T-helper 2 cell treated with Interferon-gamma antibody and Interleukin-4, amounts not matched to agents 100 ng/mL and 5 ng/mL, for 36 hours (primary cell): ENCODE data around the gene MMP7. TPM values are rescaled to one million over a fixed set of nuclear protein-coding genes. Genes with fewer than 3 reads are reported as not detected.
"Not testable (repeated sequence)": the region's sequence is repeated elsewhere in the genome, so short reads cannot be mapped to it uniquely, and the experiment has no call there.

Experiments used
- intact Hi-C: fragments of 100-400 bp; cut with micrococcal nuclease; formaldehyde crosslinking; loops from one replicate; pipeline ENCODE4 v1.15.1; 2023
- total RNA-seq: library from RNA; stranded (reverse); gene quantifications from 2 replicates; pipeline ENCODE4 v1.2.3, GENCODE V29; 2022

The MMP7 gene
- total RNA-seq, 1 donor from 2014 or later: not detected

DNA sequence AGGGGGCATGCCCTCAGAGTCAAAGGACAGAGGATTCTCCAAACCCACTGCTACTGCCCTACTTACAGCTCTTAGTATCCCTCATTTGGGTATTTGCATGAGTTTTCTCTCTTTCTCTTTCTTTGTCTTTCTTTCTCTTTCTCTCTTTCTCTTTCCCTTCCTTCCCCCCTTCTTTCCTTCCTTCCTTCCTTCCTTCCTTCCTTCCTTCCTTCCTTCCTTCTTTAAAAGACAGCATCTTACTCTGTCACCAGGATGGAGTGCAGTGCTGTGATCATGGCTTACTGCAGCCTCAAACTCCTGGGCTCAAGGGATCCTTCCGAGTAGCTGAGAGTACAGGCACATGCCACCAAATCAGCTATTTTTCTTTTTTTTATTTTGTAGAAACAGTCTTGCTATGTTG is 14.0 kb upstream of the MMP7 start:
- intact Hi-C loops: no loop called here

DNA sequence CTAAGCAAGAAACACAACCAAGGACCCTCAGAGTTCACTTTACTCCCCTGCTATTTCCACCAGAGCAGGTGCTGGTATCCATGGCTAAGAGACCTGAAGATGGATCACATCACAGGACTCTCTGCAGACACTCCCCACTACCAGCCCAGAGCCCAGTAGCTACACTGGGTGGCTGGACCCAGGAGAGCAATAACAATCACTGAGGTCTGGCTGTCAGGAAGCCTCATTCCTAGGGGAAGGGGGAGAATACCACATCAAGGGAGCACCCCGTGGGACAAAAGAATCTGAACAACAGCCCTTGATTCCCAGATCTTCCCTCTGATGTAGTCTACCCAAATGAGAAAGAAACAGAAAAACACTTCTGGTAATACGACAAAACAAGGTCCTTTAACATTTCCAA is 9.0 kb upstream of the MMP7 start:
- intact Hi-C loops: no loop called here

DNA sequence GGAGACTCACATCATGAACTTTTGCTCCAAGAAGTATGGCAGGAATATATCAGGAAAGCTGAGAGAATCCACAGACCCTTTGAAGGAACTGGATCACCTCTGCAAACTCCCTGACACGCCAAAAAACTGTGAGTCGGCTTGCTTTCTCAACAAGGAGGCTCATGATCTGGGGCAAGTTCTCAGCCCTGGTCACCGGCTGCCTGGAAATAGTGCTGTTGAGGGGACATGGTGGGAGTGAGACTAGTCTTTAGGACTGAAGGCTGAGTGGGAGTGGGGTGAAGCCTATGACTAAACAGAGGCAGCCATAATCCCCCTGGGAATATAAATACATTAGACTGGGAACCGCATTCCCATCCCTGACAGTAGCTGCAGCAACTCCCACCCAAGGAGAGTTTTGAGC is 8.4 kb upstream of the MMP7 start:
- intact Hi-C loops: no loop called here

DNA sequence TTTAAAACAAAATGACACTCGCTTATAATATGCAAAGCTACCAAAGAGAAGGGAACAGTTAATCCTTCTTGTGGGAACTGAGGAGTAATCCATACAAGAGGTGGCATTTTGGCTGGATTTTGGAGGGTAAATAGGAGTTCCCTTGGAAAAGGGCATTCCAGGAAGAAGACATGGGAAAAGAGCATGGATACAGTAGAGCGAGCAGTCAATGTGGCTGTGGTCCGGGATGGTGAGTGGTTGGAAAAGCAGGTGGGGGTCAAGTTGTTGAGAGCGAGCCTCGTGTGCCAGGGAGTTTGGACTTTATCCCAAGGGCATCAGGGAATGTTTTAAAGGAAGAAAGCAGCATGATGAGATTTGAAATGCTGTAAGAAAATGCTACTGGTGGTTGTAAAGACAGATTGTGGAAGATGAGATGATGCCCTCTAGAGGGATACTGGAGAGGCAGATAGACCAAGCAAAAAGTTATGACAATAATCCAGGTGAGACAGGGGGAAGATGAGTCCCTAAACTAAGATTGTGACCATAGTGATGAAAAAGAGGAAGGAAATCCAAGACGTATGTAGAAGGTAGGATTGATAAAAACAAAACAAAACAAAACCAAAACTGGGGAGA is 3.8 kb upstream of the MMP7 start:
- intact Hi-C loops: no loop called here

DNA sequence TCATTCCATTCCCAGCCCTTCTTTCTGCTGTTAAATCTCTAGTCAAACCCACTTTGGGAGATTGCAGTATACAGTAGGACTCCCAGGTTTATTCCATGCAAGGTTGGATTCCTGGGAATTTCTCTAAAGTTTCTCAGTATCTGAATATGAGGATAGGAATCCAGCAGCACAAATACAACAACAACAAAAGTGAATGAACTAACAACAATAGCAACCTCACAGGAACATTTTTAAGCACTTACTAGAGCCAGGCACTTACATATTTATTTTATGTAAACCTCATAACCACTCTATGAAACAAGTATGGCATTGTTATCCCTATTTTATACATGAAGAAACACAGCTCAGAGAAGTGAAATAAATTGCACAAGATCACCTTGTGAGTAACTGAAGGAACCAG is 1.9 kb downstream of the MMP7 start:
- intact Hi-C loops: no loop called here

DNA sequence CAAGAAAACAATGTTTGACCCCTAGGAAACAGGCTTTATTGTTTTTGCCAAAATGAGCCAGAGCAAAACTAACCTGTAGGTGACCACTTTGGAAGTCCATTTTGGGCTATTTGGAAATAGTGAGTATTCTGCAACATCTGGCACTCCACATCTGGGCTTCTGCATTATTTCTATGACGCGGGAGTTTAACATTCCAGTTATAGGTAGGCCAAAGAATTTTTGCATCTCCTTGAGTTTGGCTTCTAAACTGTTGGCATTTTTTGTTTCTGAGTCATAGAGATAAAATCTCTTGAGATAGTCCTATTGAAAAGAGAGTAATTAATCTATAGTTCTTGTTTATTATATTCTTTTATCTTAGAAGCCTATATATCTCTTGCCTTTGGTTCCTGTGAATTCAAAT is 2.9 kb downstream of the MMP7 start:
- intact Hi-C loops: no loop called here

DNA sequence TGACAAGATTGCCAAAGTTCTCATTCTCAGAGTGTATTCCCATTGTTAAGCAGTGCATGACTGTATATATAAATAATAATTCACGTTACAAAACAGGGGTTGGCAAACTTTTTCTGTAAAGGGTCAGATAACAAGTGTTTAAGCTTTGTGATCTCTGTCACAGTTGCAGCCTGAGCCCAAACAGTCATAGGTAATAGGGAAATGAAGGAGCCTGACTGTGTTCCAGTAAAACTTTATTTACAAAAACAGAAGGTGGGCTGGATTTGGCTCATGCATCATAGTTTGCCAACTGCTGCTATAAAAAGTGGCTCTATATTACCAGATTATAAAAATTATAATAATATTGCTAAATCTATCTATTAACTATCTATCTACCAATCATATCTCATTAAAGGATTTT is 3.5 kb downstream of the MMP7 start:
- intact Hi-C loops: no loop called here

DNA sequence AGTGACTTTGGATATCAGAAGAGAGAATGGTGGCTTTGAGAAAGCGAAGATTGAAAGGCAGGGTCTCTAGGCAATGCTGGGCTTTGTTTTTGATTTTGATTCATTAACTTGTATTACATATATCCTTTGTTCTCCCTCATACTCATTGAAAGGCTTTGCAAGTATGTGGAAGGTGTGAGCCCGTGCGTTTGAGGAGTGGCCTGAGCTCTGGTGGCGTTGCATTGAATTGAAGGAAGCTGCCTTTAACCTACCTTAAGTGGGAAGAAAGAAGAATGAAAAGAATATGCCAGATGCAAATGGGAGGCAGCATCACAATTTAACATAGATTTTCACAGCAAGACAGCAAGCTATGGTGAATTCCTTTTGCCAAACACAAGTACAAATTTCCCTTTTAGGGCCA is 6.7 kb downstream of the MMP7 start:
- intact Hi-C loops: loop anchor here (5.0 kb wide), 1 partner anchor 88 kb away; no protein-coding TSS in a partner anchor

DNA sequence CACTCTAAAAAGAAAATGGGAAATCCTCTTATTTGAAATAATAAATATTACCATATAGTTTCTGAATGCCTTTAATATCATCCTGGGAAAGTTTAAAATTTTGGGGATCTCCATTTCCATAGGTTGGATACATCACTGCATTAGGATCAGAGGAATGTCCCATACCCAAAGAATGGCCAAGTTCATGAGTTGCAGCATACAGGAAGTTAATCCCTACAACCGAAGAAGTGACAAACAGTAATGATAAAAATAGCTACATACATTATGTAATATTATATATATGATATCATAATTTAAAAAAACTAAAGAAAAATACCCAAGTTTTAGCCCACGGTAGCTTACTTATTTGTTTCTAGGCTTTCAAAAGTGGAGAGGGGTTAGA is 7.4 kb downstream of the MMP7 start:
- intact Hi-C loops: loop anchor here (5.0 kb wide), 1 partner anchor 89 kb away; no protein-coding TSS in a partner anchor

DNA sequence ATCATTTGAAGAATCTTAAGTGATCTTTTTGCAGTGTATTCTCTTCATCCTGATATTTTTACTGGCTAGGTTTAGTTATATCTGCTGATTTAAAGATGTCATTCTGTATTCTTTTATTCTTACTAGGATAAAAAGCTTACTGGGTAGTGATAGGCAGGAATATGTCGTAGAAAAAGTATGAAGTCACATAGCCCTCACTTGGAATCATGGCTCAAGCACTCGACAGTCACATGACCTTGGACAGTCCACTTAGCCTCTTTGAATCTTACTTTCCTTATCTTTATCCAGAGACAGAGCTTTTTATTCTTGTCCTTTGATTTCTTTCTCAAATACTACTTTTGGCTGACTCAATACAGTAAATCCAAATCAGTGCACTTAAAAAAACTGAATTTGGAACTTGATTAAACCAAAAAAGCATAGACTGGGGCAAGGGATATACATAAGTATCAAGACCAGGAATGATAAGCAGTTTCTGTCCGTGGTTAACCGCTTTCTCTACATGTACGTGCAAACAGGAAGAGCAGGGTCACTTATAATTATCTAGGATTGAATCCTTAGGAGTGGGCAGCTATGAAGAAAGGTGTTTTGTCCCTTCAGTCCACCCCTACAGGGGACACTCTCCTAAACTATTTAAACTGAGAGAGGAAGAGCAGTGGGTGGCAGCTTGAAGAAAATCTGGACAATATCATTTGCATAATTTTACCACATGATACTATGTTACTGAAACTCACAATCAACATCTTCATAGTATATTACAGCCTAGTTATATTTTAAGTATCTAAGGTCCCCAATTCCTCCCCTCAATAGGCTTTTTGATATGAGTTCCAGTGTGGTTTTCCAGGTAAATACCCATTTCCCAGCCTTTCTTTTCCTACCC is 8.0 kb downstream of the MMP7 start:
- intact Hi-C loops: loop anchor here (5.0 kb wide), 1 partner anchor 90 kb away; no protein-coding TSS in a partner anchor

DNA sequence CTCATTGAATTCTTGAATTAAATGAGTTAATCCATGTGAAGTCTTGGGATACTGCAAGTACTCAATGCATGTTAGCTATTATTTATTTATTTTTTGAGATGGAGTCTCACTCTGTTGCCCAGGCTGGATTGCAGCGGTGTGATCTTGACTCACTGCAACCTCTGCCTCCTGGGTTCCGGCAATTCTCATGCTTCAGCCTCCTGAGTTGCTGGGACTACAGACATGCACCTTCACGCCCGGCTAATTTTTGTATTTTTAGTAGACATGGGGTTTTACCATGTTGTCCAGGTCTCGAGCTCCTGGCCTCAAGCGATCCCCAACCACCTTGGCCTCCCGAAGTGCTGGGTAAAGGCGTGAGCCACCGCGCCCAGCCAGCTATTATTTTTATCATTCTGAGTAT is 9.4 kb downstream of the MMP7 start:
- intact Hi-C loops: loop anchor here (5.0 kb wide), 1 partner anchor 91 kb away; no protein-coding TSS in a partner anchor

DNA sequence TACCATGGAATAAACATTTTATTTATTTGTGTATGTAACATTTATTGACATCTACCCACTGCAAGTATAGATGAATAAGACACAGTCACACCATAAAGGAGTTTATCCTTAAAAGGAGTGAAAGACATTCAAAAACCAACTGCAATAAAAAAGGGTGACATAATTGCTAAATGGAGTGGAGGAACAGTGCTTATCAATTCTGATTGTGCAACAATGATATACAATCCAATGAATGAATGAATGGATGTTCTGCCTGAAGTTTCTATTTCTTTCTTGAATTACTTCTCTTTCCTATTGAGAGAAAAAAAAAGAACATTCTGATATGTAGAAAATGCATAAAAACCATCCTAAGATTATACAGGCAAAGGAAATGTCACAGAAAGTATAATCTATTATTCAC is 10.0 kb downstream of the MMP7 start:
- intact Hi-C loops: loop anchor here (5.0 kb wide), 1 partner anchor 92 kb away; no protein-coding TSS in a partner anchor

DNA sequence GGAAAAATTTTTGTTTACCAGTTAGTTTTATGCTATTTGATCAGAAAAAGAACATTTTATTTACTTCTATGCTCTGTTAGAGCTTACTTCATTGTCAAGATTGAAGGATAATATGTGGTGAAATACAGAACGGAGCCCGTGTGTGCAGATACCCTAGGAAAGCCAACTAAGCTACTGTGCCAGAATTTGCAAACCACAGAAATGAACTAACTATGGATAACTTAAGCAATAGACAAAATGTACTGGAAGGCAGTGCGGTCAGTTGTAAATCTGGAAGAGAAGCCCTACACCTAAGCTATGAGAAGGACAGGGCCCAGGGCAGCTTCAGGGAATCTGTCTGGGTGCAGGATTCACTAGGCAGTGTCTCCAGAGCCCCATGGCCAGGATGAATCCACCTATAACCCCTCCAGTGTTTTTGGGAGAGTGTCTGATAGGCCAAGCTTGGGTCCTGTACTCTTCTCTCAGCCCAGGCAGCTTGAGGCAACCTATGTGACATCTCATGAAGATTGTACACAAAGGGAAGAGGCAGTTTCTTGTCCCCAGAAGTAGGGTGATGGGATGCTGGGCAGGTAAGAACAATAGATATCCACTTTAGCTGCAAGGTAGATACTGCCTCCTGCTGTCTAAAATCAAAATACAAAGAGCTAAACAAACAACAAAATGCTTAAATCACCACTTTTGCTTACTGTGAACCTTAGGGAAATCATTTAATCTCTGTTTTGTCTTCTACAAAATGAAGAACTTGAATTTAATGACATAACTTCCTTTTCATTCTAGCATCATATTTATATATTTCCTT is 12.1 kb downstream of the MMP7 start:
- intact Hi-C loops: loop anchor here (1.0 kb wide), 1 partner anchor 177 kb away; no protein-coding TSS in a partner anchor

DNA sequence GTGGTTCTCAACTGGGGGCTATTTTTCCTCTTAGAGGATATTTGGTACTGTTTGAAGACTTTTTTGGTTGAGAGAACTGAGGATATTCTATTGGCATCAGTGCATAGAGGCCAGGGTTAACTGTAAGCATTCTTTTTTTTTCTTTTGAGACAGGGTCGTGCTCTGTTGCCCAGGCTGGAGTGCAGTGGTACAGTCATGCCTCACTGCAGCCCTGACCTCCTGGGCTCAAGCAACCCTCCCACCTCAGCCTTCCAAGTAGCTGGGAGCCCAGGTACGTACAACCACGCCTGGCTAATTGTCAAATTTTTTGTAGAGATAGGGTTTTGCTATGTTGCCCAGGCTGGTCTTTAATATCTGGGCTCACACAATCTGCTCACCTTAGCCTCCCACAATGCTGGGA is 12.9 kb downstream of the MMP7 start:
- intact Hi-C loops: loop anchor here (1.0 kb wide), 1 partner anchor 176 kb away; no protein-coding TSS in a partner anchor

DNA sequence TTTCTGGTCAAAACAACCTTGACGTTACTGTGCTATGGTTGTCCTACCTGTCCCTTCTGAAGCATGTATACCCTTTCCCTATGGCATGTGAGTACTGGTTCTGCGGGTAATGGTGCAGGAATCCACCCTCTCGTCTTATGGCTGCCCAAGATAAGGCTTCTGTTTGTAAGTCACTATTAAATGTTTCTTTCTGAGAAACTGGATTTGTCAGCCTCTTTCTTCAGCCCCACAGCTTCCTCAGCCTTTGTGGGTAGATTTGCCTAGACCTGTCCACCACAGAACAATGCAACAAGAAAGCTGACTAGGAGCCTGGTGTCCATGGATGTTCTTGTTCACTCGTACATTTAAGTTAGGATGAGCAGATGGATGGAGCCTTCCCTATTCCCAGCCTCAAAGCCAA is 14.4 kb downstream of the MMP7 start:
- intact Hi-C loops: no loop called here

DNA sequence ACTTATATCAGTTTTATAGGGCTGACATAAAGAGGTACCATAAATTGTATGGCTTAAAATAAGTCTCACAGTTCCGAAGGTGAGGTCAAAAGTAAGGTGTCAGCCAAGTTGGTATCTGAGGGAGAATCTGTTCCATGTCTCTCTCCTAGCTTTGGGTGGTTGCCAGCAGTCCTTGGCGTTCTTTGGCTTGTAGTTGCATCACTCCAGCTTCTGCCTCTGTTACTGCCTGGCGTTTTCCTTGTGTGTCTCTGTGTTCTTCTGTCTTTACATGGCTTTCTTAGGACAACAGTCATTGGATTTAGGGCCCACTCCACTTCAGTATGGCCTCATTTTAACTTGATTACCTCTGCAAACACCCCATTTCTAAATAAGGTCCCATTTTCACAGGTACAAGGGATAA is 16.7 kb downstream of the MMP7 start:
- intact Hi-C loops: no loop called here

DNA sequence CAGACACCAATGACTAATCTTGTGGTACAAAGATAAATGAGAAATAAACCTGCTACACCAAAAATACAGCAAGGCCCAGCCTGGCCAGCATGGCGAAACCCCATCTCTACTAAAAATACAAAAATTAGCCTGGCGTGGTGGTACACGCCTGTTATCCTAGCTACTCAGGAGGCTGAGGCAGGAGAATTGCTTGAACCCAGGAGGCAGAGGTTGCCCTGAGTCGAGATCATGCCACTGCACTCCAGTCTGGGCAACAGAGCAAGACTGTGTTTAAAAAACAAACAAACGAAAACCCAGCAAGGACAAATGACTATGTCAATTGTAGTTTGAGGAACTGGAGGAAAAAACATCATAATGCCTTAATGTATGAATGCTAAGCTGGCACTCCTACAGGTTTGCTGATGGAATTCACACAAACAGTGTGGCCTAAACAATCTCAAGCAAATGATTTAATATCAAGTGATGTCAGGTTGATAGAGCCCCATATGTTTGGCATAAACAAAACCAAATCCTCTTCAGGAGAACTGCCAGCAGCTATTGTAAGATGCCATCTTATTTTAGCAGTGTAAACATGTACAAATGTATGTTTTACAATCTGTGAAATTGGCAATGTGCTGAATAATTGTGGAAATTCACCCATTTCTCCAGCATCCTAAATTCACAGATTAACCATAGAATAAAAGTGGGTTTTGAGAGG is 20.0 kb downstream of the MMP7 start:
- intact Hi-C loops: no loop called here

DNA sequence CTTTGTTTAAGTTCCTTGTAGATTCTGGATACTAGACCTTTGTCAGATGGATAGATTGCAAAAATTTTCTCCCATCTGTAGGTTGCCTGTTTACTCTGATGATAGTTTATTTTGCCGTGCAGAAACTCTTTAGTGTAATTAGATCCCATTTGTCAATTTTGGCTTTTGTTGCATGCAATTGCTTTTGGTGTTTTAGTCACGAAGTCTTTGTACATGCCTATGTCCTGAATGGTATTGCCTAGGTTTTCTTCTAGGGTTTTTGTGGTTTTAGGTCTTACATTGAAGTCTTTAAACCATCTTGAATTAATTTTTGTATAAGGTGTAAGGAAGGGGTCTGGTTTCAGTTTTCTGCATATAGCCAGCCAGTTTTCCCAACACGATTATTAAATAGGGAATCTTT is 27.7 kb downstream of the MMP7 start:
- intact Hi-C loops: not testable (repeated sequence)

DNA sequence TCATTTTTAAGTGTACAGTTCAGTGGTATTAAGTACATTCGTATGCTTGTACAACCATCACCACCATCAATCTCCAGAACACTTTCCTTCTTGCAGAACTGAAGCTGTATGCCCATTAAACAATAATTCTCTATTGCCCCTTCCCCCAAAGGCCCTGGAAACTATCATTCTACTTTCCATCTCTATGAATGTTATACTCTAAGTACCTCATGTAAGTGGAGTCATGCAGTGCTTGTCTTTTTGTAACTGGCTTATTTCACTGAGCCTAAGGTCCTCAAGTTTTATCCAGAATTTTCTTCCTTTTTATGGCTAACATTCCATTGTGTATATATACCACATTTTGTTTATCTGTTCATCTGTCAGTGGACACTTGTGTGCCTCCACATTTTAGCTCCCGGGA is 29.7 kb downstream of the MMP7 start:
- intact Hi-C loops: loop anchor here (1.0 kb wide), 1 partner anchor 105 kb away; no protein-coding TSS in a partner anchor

DNA sequence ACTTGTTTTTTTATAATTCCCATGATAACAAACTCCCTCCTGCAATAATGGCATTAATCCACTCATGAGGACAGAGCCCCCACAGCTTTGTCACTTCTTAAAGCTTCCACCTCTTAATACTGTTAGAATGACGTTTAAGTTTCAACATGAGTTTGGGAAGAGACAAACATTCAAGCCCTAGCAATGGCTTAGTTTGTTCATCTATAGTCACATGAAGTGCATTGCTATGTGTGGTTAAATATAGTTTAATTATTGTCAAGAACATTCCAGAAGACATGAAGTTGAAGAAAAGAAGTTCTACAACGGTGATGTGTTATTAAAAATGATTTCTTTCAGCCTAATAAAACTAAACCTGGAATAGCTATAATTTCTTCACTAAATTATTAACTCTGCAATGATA is 30.6 kb downstream of the MMP7 start:
- intact Hi-C loops: no loop called here

DNA sequence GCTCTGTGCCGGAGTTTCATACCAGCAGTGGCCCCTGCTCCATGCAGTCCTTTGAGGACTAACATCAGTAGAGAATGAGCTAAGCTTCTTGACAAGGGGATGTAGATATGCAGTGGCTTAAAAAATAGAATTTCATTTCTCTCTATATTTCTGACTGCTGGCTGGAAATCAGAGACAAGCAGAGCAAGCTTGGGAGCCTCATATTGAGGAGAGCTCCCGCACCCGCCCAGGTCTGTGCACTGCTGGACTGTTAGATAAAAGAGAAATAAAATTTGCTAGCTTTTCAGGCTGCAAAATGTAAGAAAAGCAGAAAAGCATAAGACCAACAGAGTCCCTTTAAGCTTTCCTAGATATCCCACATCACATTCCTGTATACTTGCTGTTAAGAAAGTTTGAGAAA is 31.4 kb downstream of the MMP7 start:
- intact Hi-C loops: no loop called here
